Measurements from ENCODE around the gene SIRPG. TPM values are rescaled to one million over a fixed set of nuclear protein-coding genes. Genes with fewer than 3 reads are reported as not detected.

The SIRPG gene
- total and polyA plus RNA-seq, 4 donors = 0.32 to 0.71 (median 0.42) TPM; not detected in 1

DNA sequence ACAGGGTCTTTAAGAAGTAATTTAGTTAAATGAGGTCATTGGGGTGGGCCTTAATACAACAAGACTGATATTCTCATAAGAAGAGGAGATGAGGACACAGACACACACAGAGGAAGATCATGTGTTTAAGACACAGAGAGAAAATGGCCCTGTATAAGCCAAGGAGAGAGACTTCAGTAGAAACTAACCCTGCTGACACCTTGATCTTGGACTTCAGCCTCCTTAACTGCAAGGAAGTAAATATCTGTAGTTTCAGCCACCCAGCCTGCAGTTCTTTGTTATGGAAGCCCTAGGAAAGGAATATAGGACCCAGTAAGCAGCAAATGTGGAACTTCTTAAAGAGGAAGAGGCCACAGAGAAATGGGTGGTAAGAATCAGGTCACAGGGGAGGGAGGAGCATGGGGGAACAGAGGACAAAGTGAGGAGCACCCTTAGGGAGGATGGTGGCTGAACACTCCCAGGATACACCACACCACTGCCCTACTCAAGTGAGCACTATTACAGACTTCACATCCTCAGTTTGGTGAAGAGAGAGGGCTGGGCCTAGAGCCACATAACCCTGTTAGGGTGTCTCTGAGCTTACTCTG lies 38.5 kb downstream of the SIRPG start:
- TF ChIP-seq, protein P1, sequence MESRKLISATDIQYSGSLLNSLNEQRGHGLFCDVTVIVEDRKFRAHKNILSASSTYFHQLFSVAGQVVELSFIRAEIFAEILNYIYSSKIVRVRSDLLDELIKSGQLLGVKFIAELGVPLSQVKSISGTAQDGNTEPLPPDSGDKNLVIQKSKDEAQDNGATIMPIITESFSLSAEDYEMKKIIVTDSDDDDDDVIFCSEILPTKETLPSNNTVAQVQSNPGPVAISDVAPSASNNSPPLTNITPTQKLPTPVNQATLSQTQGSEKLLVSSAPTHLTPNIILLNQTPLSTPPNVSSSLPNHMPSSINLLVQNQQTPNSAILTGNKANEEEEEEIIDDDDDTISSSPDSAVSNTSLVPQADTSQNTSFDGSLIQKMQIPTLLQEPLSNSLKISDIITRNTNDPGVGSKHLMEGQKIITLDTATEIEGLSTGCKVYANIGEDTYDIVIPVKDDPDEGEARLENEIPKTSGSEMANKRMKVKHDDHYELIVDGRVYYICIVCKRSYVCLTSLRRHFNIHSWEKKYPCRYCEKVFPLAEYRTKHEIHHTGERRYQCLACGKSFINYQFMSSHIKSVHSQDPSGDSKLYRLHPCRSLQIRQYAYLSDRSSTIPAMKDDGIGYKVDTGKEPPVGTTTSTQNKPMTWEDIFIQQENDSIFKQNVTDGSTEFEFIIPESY (IDR thresholded peaks at IDR 0.05) = no peak
- no peak for TF ChIP-seq YY1 (IDR thresholded peaks at IDR 0.05)
- TF ChIP-seq, protein P2, sequence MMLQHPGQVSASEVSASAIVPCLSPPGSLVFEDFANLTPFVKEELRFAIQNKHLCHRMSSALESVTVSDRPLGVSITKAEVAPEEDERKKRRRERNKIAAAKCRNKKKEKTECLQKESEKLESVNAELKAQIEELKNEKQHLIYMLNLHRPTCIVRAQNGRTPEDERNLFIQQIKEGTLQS (IDR thresholded peaks at IDR 0.05) = no peak
- no peak for TF ChIP-seq SP1 (IDR thresholded peaks at IDR 0.05)
- TF ChIP-seq, protein P3, sequence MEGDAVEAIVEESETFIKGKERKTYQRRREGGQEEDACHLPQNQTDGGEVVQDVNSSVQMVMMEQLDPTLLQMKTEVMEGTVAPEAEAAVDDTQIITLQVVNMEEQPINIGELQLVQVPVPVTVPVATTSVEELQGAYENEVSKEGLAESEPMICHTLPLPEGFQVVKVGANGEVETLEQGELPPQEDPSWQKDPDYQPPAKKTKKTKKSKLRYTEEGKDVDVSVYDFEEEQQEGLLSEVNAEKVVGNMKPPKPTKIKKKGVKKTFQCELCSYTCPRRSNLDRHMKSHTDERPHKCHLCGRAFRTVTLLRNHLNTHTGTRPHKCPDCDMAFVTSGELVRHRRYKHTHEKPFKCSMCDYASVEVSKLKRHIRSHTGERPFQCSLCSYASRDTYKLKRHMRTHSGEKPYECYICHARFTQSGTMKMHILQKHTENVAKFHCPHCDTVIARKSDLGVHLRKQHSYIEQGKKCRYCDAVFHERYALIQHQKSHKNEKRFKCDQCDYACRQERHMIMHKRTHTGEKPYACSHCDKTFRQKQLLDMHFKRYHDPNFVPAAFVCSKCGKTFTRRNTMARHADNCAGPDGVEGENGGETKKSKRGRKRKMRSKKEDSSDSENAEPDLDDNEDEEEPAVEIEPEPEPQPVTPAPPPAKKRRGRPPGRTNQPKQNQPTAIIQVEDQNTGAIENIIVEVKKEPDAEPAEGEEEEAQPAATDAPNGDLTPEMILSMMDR (IDR thresholded peaks at IDR 0.05; ENCODE audit: low read depth, low read length, missing input control) = no peak
- TF ChIP-seq, protein P4, sequence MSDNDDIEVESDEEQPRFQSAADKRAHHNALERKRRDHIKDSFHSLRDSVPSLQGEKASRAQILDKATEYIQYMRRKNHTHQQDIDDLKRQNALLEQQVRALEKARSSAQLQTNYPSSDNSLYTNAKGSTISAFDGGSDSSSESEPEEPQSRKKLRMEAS (IDR thresholded peaks at IDR 0.05) = no peak
- no peak for TF ChIP-seq TAF1 (conservative IDR thresholded peaks at IDR 0.05)
- TF ChIP-seq GABPA (IDR thresholded peaks at IDR 0.05 in 1 of 2, conservative IDR thresholded peaks at IDR 0.05 in 1 of 2) = no peak
- no peak for TF ChIP-seq HNF4G (IDR thresholded peaks at IDR 0.05)
- TF ChIP-seq HNF4A (conservative IDR thresholded peaks at IDR 0.05) = no peak
- TF ChIP-seq, protein P5, sequence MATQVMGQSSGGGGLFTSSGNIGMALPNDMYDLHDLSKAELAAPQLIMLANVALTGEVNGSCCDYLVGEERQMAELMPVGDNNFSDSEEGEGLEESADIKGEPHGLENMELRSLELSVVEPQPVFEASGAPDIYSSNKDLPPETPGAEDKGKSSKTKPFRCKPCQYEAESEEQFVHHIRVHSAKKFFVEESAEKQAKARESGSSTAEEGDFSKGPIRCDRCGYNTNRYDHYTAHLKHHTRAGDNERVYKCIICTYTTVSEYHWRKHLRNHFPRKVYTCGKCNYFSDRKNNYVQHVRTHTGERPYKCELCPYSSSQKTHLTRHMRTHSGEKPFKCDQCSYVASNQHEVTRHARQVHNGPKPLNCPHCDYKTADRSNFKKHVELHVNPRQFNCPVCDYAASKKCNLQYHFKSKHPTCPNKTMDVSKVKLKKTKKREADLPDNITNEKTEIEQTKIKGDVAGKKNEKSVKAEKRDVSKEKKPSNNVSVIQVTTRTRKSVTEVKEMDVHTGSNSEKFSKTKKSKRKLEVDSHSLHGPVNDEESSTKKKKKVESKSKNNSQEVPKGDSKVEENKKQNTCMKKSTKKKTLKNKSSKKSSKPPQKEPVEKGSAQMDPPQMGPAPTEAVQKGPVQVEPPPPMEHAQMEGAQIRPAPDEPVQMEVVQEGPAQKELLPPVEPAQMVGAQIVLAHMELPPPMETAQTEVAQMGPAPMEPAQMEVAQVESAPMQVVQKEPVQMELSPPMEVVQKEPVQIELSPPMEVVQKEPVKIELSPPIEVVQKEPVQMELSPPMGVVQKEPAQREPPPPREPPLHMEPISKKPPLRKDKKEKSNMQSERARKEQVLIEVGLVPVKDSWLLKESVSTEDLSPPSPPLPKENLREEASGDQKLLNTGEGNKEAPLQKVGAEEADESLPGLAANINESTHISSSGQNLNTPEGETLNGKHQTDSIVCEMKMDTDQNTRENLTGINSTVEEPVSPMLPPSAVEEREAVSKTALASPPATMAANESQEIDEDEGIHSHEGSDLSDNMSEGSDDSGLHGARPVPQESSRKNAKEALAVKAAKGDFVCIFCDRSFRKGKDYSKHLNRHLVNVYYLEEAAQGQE (IDR thresholded peaks at IDR 0.05) = no peak
- no peak for TF ChIP-seq JUND (IDR thresholded peaks at IDR 0.05)
- no peak for TF ChIP-seq NR2F2 (IDR thresholded peaks at IDR 0.05)
- no peak for TF ChIP-seq RAD21 (IDR thresholded peaks at IDR 0.05)
- no peak for TF ChIP-seq FOXA2 (IDR thresholded peaks at IDR 0.05)
- TF ChIP-seq EGR1 (IDR thresholded peaks at IDR 0.05; ENCODE audit: low read depth in 2 of 2) = no peak
- no peak for TF ChIP-seq RXRA (IDR thresholded peaks at IDR 0.05)
- TF ChIP-seq FOXA1 (IDR thresholded peaks at IDR 0.05) = no peak
- Histone ChIP-seq H3K27ac (ENCODE audit: low read depth in 1 of 2, low read length in 2 of 2) (peak overlapping the region; percentile 51 to 73), H3K36me3 (ENCODE audit: control insufficient read depth in 4 of 4, insufficient read depth in 3 of 4, low read depth in 1 of 4, low read length in 3 of 4) (no peaks in the 10 kb centered on the region), H3K9me3 (ENCODE audit: control insufficient read depth in 4 of 4, low read length in 3 of 4) (peaks cover 0 to 5% (median 2%) of the 10 kb centered on the region in 4 donors), H3K4me3 (ENCODE audit: low read depth in 1 of 3, low read length in 3 of 3) (peak overlapping the region in 1 of 3 donors; percentile 12), H3K4me1 (ENCODE audit: control insufficient read depth in 4 of 4, insufficient read depth in 4 of 4, low read length in 3 of 4) (peaks cover 0 to 5% (median 0%) of the 10 kb centered on the region in 4 donors), H3K27me3 (ENCODE audit: control insufficient read depth in 4 of 4, insufficient read depth in 4 of 4, low read length in 3 of 4) (peaks cover 0 to 2% (median 0%) of the 10 kb centered on the region in 4 donors), H3K9ac (ENCODE audit: low read depth in 1 of 2, low read length in 2 of 2) (no peak overlapping the region)
- DNase-seq (ENCODE audit: low spot score) = no peak

All from liver (tissue), 9 donors.